Chondrocyte (in vitro differentiated cells): Measurements from ENCODE around the gene ADAT1. TPM values are rescaled to one million over a fixed set of nuclear protein-coding genes. Genes with fewer than 3 reads are reported as not detected.

Experiments
- DNase-seq: peaks from one replicate; pipeline ENCODE4 v3.0.0; 2021; ENCODE audit warnings: mixed read lengths, low spot score
- H3K27ac Mint-ChIP-seq: one replicate; pipeline ENCODE4 v1.8.0; 2021; ENCODE audit warnings: mild to moderate bottlenecking, moderate library complexity, mixed read lengths; ENCODE audit not compliant: unreplicated experiment
- H3K27me3 Mint-ChIP-seq: 2 replicates; pipeline ENCODE4 v1.8.0; 2021; ENCODE audit warnings: low read depth, mixed read lengths
- H3K36me3 Mint-ChIP-seq: 2 replicates; pipeline ENCODE4 v1.8.0; 2021; ENCODE audit warnings: low read depth, mixed read lengths
- H3K4me1 Mint-ChIP-seq: 2 replicates; pipeline ENCODE4 v1.8.0; 2021; ENCODE audit warnings: low read depth, mild to moderate bottlenecking, mixed read lengths
- H3K4me3 Mint-ChIP-seq: one replicate; pipeline ENCODE4 v1.8.0; 2021; ENCODE audit warnings: mild to moderate bottlenecking, moderate library complexity, mixed read lengths; ENCODE audit not compliant: unreplicated experiment
- H3K9me3 Mint-ChIP-seq: 2 replicates; pipeline ENCODE4 v1.8.0; 2021; ENCODE audit warnings: low read depth, mixed read lengths
- total RNA-seq: library from RNA; stranded (reverse); gene quantifications from 3 replicates; pipeline ENCODE4 v1.2.1, GENCODE V29; 2021
- TF ChIP-seq, protein P1 (sequence below): fragments of 200-600 bp; sonication (generic); IDR thresholded peaks from 2 replicates; pipeline ENCODE4 v1.5.0; 2021; ENCODE audit warnings: antibody characterized with exemption, mild to moderate bottlenecking, moderate library complexity

ADAT1 gene
- total RNA-seq, 1 donor from 2014 or later, result 49.3 TPM

- no peak for DNase-seq
- Mint-ChIP-seq H3K4me3 (no peak overlapping the region), H3K9me3 (no peaks in the 10 kb centered on the region), H3K27ac (no peak overlapping the region), H3K27me3 (no peaks in the 10 kb centered on the region), H3K4me1 (no peaks in the 10 kb centered on the region), H3K36me3 (peaks cover 22% of the 10 kb centered on the region)
- TF ChIP-seq, protein P1, sequence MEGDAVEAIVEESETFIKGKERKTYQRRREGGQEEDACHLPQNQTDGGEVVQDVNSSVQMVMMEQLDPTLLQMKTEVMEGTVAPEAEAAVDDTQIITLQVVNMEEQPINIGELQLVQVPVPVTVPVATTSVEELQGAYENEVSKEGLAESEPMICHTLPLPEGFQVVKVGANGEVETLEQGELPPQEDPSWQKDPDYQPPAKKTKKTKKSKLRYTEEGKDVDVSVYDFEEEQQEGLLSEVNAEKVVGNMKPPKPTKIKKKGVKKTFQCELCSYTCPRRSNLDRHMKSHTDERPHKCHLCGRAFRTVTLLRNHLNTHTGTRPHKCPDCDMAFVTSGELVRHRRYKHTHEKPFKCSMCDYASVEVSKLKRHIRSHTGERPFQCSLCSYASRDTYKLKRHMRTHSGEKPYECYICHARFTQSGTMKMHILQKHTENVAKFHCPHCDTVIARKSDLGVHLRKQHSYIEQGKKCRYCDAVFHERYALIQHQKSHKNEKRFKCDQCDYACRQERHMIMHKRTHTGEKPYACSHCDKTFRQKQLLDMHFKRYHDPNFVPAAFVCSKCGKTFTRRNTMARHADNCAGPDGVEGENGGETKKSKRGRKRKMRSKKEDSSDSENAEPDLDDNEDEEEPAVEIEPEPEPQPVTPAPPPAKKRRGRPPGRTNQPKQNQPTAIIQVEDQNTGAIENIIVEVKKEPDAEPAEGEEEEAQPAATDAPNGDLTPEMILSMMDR, result no peak
Observed at GRCh38 chr16:75576384-75576811, 46.7 kb downstream of the ADAT1 start.

DNA sequence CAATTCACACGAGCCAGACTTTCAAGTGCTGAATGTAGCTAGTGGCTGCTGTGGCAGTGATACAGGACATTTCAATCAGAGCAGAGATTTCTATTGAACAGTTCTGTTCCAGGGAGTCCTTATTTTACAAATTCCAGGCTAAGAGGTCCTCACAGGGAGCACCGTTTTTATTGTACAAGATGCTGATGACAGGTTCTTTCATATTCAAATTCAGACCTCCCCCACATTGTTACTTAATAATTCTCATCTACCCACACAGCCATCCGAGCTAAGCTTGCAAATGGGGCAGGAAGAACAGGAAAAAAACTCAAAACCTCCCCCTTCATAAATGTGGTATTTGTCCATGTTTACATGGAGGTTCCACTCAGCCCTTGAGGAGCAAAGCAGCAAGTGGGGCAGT, 47.1 kb downstream of the ADAT1 start:
- Mint-ChIP-seq H3K4me1 (no peaks in the 10 kb centered on the region), H3K9me3 (no peaks in the 10 kb centered on the region), H3K36me3 (peaks cover 24% of the 10 kb centered on the region), H3K4me3 (no peak overlapping the region), H3K27ac (no peak overlapping the region), H3K27me3 (no peaks in the 10 kb centered on the region)
- DNase-seq, result no peak
- TF ChIP-seq, protein P1, result no peak

DNA sequence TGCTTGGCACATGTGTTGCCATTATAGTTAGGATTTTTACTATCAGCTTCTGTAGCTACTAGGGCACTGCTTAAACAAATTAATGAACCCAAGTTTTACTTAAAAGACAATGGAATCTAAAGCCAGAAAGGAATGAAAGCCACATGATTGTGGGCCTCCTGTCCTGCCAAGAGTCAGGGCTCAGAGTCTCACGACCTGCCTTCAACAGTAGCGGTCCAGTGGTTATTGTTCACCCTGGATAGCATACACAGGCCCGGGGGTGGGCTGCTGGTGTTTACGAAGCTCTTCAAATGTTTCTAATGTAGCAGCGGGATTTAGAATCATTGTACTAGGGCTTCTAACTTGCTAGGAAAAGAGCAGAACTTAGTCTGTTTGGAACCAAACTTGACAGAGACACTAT, 49.1 kb downstream of the ADAT1 start:
- H3K4me1 Mint-ChIP-seq, result no peaks in the 10 kb centered on the region
- peaks cover 22% of the 10 kb centered on the region for H3K36me3 Mint-ChIP-seq
- H3K9me3 Mint-ChIP-seq, result no peaks in the 10 kb centered on the region
- H3K4me3 Mint-ChIP-seq, result no peak overlapping the region
- DNase-seq, result no peak
- TF ChIP-seq, protein P1, result no peak
- no peak overlapping the region for H3K27ac Mint-ChIP-seq
- no peaks in the 10 kb centered on the region for H3K27me3 Mint-ChIP-seq

DNA sequence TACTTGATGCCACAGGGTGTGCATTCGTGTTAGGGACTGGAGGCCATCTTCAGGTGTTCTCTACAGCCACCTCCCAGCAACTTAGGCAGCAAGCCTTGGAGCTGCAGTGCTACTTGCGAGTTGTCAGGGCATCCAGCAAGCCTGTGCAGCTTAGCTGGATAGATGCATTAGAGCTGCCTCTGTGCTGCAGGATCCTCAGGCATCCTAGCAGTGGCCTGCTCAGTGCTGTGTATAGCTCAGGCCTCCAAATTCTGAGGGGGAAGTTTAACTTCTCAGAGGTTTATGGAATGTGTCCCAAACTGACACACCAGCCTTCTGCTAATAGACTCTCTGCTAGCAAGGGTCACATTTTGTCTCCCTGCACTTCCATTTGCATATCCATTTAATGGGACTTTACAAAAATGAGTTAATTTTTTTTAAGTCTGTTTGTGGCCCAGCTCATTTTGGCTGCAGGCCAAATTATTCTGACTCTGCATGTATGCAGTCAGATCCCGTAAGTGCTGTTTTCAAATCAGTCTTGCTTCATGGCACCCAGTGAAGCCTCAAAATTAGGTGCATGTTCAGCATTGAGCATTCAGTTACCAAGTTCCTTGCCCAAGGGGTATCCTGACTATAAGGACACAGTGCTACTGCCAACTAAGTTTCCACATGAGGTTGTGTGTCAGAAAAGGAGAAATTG, 50.1 kb downstream of the ADAT1 start:
- no peaks in the 10 kb centered on the region for H3K27me3 Mint-ChIP-seq
- H3K9me3 Mint-ChIP-seq, result no peaks in the 10 kb centered on the region
- no peaks in the 10 kb centered on the region for H3K4me1 Mint-ChIP-seq
- TF ChIP-seq, protein P1, result no peak
- H3K27ac Mint-ChIP-seq, result no peak overlapping the region
- no peak for DNase-seq
- H3K4me3 Mint-ChIP-seq, result no peak overlapping the region
- H3K36me3 Mint-ChIP-seq, result peaks cover 17% of the 10 kb centered on the region

DNA sequence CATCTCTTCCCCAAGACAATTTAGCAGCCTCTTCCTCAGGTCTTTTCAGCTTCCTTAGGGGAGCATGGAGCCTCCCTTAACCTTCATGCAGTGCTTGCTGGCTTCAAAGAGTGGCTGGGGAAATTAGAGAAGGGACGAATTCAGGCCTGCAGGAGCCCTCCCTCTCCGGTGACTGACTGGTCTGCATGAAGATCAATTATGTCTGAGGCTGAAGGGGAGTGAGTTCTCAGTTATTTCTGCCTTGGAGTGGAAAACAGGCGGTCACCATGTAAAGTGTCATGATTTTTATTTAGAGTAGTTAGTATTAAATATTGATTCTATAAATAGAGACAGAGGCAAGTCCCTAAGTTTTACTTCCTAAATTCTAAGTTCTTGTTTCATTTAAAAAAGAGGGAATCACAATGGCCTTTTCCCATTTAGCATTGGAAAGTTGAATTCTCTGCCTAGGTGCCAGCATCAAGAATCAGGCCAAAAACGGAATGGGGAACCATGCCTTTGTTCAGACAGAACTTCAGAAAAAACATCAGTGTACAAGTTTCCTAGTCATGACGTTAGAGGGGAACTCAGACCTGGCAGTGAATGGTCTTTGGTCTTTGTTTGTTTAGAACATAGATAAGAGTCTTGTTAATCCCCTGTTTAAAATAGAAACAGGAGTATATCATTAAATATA, 52.5 kb downstream of the ADAT1 start:
- no peak for DNase-seq
- H3K36me3 Mint-ChIP-seq, result peaks cover 12% of the 10 kb centered on the region
- H3K27me3 Mint-ChIP-seq, result no peaks in the 10 kb centered on the region
- H3K9me3 Mint-ChIP-seq, result no peaks in the 10 kb centered on the region
- H3K4me1 Mint-ChIP-seq, result peaks cover 14% of the 10 kb centered on the region
- H3K4me3 Mint-ChIP-seq, result no peak overlapping the region
- no peak overlapping the region for H3K27ac Mint-ChIP-seq
- TF ChIP-seq, protein P1, result no peak
